HepG2 (cell line): Measurements from ENCODE around the gene OR2A2. TPM values are rescaled to one million over a fixed set of nuclear protein-coding genes. Genes with fewer than 3 reads are reported as not detected.

Experiments used
- ATAC-seq: fragments of 200-7000 bp; cut with Tn5 transposase; 3 replicates; pipeline ENCODE4 v1.9.1; 2020; ENCODE audit warnings: mild to moderate bottlenecking, moderate library complexity
- BruUV-seq: library from RNA; stranded (reverse); fragments of 400-500 nt; replicated peaks from 2 replicates; lab custom pipeline; 2021; lab: Mats Ljungman, UMichigan
- CTCF ChIA-PET: fragments of 300-600 bp; formaldehyde crosslinking; extraction: SDS; loops from one replicate; lab custom pipeline; 2021; ENCODE audit warnings: low total read pairs, inconsistent platforms, low intra/inter-chr PET ratio; lab: Yijun Ruan, JAX
- POLR2A ChIA-PET: fragments of 350-600 bp; sonication (Branson Sonifier 250); formaldehyde crosslinking; loops from one replicate; lab custom pipeline; 2020; ENCODE audit warnings: antibody characterized with exemption, inconsistent platforms; lab: Yijun Ruan, JAX
- DNase-seq: peaks from one replicate; pipeline ENCODE4 v3.0.0-alpha.2; 2015; ENCODE audit warnings: low spot score
- FAIRE-seq: peaks from 3 replicates; lab custom pipeline; 2011; peaks lifted over from hg19 to GRCh38; lab: Jason Lieb, UNC
- H2AFZ ChIP-seq: one replicate; pipeline ENCODE4 v1.6.1; 2011; ENCODE audit warnings: low read length, inconsistent platforms
- H3K27ac ChIP-seq: fragments of 300-600 bp; 3 replicates; pipeline ENCODE4 v1.8.0; 2011; ENCODE audit warnings: mixed run types, mild to moderate bottlenecking, mixed read lengths, low read length, inconsistent platforms; ENCODE audit not compliant: insufficient read depth; ENCODE audit errors: extremely low read length
- H3K27me3 ChIP-seq, 2 experiments: fragments of 200-600 bp in 1 of 2; 2 replicates in 1 of 2; 3 replicates in 1 of 2; pipeline versions ENCODE4 v1.6.0 to v1.8.0; 2011; ENCODE audit warnings: low read length in 2 of 2, mild to moderate bottlenecking in 2 of 2, moderate library complexity in 2 of 2, inconsistent platforms in 1 of 2; ENCODE audit not compliant: insufficient read depth in 2 of 2, control insufficient read depth in 1 of 2
- H3K36me3 ChIP-seq, 2 experiments: fragments of 200-600 bp in 1 of 2; replicated peaks in 1 of 2; 2 replicates in 1 of 2; 3 replicates in 1 of 2; pipeline versions ENCODE4 v1.5.1 to v1.8.0; 2011; ENCODE audit warnings: low read length in 2 of 2, inconsistent platforms in 1 of 2; ENCODE audit not compliant: insufficient read depth in 2 of 2, control insufficient read depth in 1 of 2
- H3K4me1 ChIP-seq: 2 replicates; pipeline ENCODE4 v1.5.1; 2012; ENCODE audit warnings: low read length, inconsistent platforms; ENCODE audit not compliant: insufficient read depth
- H3K4me2 ChIP-seq: 2 replicates; pipeline ENCODE4 v1.6.0; 2011; ENCODE audit warnings: low read depth, low read length, inconsistent platforms
- H3K4me3 ChIP-seq, 3 experiments: fragments of 200-600 bp in 1 of 3; sonication (generic), shearing (Covaris generic) in 1 of 3; replicated peaks in 1 of 3; 2 replicates each; pipeline ENCODE4 v1.5.1; 2011 to 2016; ENCODE audit warnings: low read length in 3 of 3, inconsistent platforms in 2 of 3, low read depth in 2 of 3, mild to moderate bottlenecking in 2 of 3, control low read depth in 1 of 3, mixed read lengths in 1 of 3; ENCODE audit not compliant: insufficient read depth in 1 of 3
- H3K79me2 ChIP-seq: one replicate; pipeline ENCODE4 v1.6.1; 2011; ENCODE audit warnings: low read length, inconsistent platforms; ENCODE audit not compliant: insufficient read depth
- H3K9ac ChIP-seq: 2 replicates; pipeline ENCODE4 v1.6.0; 2011; ENCODE audit warnings: mild to moderate bottlenecking, low read depth, low read length, inconsistent platforms; ENCODE audit not compliant: insufficient read depth
- H3K9me3 ChIP-seq: 2 replicates; pipeline ENCODE4 v1.5.1; 2012; ENCODE audit warnings: mild to moderate bottlenecking, low read length
- H4K20me1 ChIP-seq: 2 replicates; pipeline ENCODE4 v1.6.0; 2011; ENCODE audit warnings: inconsistent platforms, mild to moderate bottlenecking, low read length, moderate library complexity; ENCODE audit not compliant: insufficient read depth
- ARID2 ChIP-seq: sonication (generic); formaldehyde crosslinking; IDR thresholded peaks from 2 replicates; pipeline ENCODE4 v1.8.1; 2022; ENCODE audit warnings: mild to moderate bottlenecking, missing genetic modification reagents, borderline replicate concordance
- CENPX ChIP-seq: sonication (generic); formaldehyde crosslinking; IDR thresholded peaks from 2 replicates; pipeline ENCODE4 v1.9.0; 2021; ENCODE audit warnings: mild to moderate bottlenecking, missing genetic modification reagents, moderate library complexity
- ESRRA ChIP-seq: sonication (generic); formaldehyde crosslinking; IDR thresholded peaks from 2 replicates; pipeline ENCODE4 v1.5.1; 2020; ENCODE audit warnings: mild to moderate bottlenecking, low read depth, missing genetic modification reagents
- NFYC ChIP-seq: IDR thresholded peaks from 2 replicates; pipeline ENCODE4 v1.6.1; 2016; ENCODE audit warnings: missing genetic modification reagents, missing compliant biosample characterization
- PAX8 ChIP-seq: sonication (generic); formaldehyde crosslinking; IDR thresholded peaks from 2 replicates; pipeline ENCODE4 v1.8.0; 2022; ENCODE audit warnings: mild to moderate bottlenecking, missing genetic modification reagents, borderline replicate concordance
- ZBTB37 ChIP-seq: sonication (generic); formaldehyde crosslinking; IDR thresholded peaks from 2 replicates; pipeline ENCODE4 v1.4.0; 2020; ENCODE audit warnings: mild to moderate bottlenecking, missing genetic modification reagents
- ZNF446 ChIP-seq: sonication (generic); formaldehyde crosslinking; IDR thresholded peaks from 2 replicates; pipeline ENCODE4 v1.5.0; 2020; ENCODE audit warnings: mild to moderate bottlenecking, missing genetic modification reagents
- WGBS: methylation state at CpG from one replicate; pipeline ENCODE4 v1.1.6; 2017; ENCODE audit warnings: low lambda C conversion rate; 5-methylcytosine and 5-hydroxymethylcytosine counted together
- in situ Hi-C: cut with HindIII; loops from 2 replicates; pipeline ENCODE4 v1.10.0; 2017; ENCODE audit warnings: low pct_unique_long_range_greater_than_20kb; ENCODE audit not compliant: extremely low pct_ligation_motif_present
- intact Hi-C: fragments of 100-400 bp; cut with micrococcal nuclease; formaldehyde crosslinking; loops from one replicate; pipeline ENCODE4 v1.10.0; 2022; ENCODE audit not compliant: unreplicated experiment
- polyA plus RNA-seq, 8 experiments: library from polyadenylated mRNA; depleted of rRNA in 3 of 8; stranded (reverse) in 7 of 8; unstranded in 1 of 8; fragments of >200 nt; fragmentation: Illumina TruSeq in 4 of 8; extraction: Trizol in 4 of 8; gene quantifications; 2 replicates each; pipeline versions ENCODE4 v1.2.1 to v1.2.3, GENCODE V29; 2011 to 2016; ENCODE audit warnings: low read depth in 4 of 8, missing spikeins in 1 of 8, mixed read lengths in 1 of 8; ENCODE audit not compliant: insufficient read depth in 1 of 8
- total RNA-seq, 5 experiments: library from RNA; depleted of rRNA; stranded (reverse); fragments of >200 nt; fragmentation: Illumina TruSeq; extraction: Trizol; gene quantifications; 2 replicates each; pipeline ENCODE4 v1.2.3, GENCODE V29; 2016; ENCODE audit warnings: low read depth in 1 of 5
- TF ChIP-seq, protein P1 (sequence below): sonication (generic); formaldehyde crosslinking; IDR thresholded peaks from 2 replicates; pipeline ENCODE4 v1.5.0; 2020; ENCODE audit warnings: mild to moderate bottlenecking, missing genetic modification reagents

Gene OR2A2
- total and polyA plus RNA-seq, 2 of the 13 experiments (the other 11 are each of a cell fraction or from before 2014, with no cell fraction given): not detected

GRCh38 chr7:144142187-144142586 is 32.8 kb downstream of the OR2A2 start (continued):
- TF ChIP-seq, protein P1, sequence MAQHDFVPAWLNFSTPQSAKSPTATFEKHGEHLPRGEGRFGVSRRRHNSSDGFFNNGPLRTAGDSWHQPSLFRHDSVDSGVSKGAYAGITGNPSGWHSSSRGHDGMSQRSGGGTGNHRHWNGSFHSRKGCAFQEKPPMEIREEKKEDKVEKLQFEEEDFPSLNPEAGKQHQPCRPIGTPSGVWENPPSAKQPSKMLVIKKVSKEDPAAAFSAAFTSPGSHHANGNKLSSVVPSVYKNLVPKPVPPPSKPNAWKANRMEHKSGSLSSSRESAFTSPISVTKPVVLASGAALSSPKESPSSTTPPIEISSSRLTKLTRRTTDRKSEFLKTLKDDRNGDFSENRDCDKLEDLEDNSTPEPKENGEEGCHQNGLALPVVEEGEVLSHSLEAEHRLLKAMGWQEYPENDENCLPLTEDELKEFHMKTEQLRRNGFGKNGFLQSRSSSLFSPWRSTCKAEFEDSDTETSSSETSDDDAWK (CRISPR knock-in tag): no peak
- TF ChIP-seq ZBTB37 (CRISPR knock-in tag): no peak

DNA sequence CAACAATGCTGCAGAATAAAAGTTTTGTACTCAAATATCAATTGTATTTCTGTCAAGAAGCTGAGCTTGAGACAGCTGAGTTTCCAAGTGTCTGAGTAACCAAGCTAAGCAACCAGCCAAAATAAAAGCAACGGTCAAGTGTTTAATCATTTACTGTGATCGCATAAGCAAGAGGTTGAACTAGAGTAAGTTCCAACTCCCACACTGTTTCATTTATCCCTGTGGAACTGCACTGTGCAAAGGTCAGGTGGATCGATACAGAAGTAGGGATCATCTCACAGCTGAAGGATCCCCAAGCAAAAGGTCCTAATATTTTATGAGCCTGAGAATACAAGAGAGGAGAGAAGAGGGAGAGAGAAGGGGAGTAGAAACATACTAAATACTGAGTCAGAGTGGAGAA is 35.0 kb downstream of the OR2A2 start:
- POLR2A ChIA-PET: no interaction called here
- Histone ChIP-seq H3K9ac (no peak overlapping the region), H3K79me2 (no peaks in the 10 kb centered on the region), H3K27ac (no peak overlapping the region), H3K9me3 (peaks cover 21% of the 10 kb centered on the region)
- no TSS peak for BruUV-seq
- intact Hi-C loops: no loop called here
- no peak for TF ChIP-seq ZNF446
- no peak for TF ChIP-seq ESRRA (CRISPR knock-in tag)
- TF ChIP-seq CENPX (CRISPR knock-in tag): no peak
- no peak for TF ChIP-seq NFYC
- TF ChIP-seq ARID2 (CRISPR knock-in tag): no peak
- TF ChIP-seq PAX8 (CRISPR knock-in tag): no peak
- TF ChIP-seq, all 625 proteins: peak for 0
- H3K4me3 ChIP-seq: no peak overlapping the region
- WGBS: 2% methylated on average over 3 of the region's 3 CpGs
- CTCF ChIA-PET: no interaction called here
- H4K20me1 ChIP-seq: no peaks in the 10 kb centered on the region
- in situ Hi-C loops: no loop called here
- no peaks in the 10 kb centered on the region for H3K36me3 ChIP-seq
- H3K4me2 ChIP-seq: no peak overlapping the region
- no peak for DNase-seq
- H2AFZ ChIP-seq: no peak overlapping the region
- no peak for FAIRE-seq
- no peaks in the 10 kb centered on the region for H3K4me1 ChIP-seq
- H3K27me3 ChIP-seq: no peaks in the 10 kb centered on the region
- no peak for ATAC-seq
